ENCODE results near the gene ARHGEF37.

The ARHGEF37 gene

GRCh38 chr5:149604321-149604720 lies 23.0 kb downstream of the ARHGEF37 start:
- DNase-seq = no peak

GRCh38 chr5:149605354-149605997 lies 24.2 kb downstream of the ARHGEF37 start:
- no peak for DNase-seq

GRCh38 chr5:149605998-149606724 lies 24.9 kb downstream of the ARHGEF37 start:
- no peak for DNase-seq

GRCh38 chr5:149608936-149609545 lies 27.7 kb downstream of the ARHGEF37 start:
- DNase-seq = no peak

- DNase-seq = no peak
Measured at GRCh38 chr5:149609640-149610219, 28.4 kb downstream of the ARHGEF37 start.

- no peak for DNase-seq
Measured at GRCh38 chr5:149610589-149611255, 29.4 kb downstream of the ARHGEF37 start.

- no peak for DNase-seq
Measured at GRCh38 chr5:149611326-149611725, 30.0 kb downstream of the ARHGEF37 start.

GRCh38 chr5:149614034-149614907 lies 33.0 kb downstream of the ARHGEF37 start:
- no peak for DNase-seq

- DNase-seq = no peak
Measured at GRCh38 chr5:149615976-149616375, 34.7 kb downstream of the ARHGEF37 start.

GRCh38 chr5:149616727-149617285 lies 35.5 kb downstream of the ARHGEF37 start:
- DNase-seq = no peak

GRCh38 chr5:149617760-149618306 lies 36.5 kb downstream of the ARHGEF37 start:
- DNase-seq = no peak

- DNase-seq = no peak
Measured at GRCh38 chr5:149618581-149619248, 37.4 kb downstream of the ARHGEF37 start.

- DNase-seq = no peak
Measured at GRCh38 chr5:149621415-149622098, 40.3 kb downstream of the ARHGEF37 start.

- DNase-seq = no peak
Measured at GRCh38 chr5:149622466-149622865, 41.2 kb downstream of the ARHGEF37 start.

GRCh38 chr5:149623473-149623872 lies 42.2 kb downstream of the ARHGEF37 start:
- no peak for DNase-seq

- no peak for DNase-seq
Measured at GRCh38 chr5:149627070-149627469, 45.8 kb downstream of the ARHGEF37 start.

GRCh38 chr5:149628221-149628620 lies 46.9 kb downstream of the ARHGEF37 start:
- DNase-seq = no peak

- DNase-seq = no peak
Measured at GRCh38 chr5:149628846-149629388, 47.6 kb downstream of the ARHGEF37 start.

- no peak for DNase-seq
Measured at GRCh38 chr5:149629421-149629820, 48.1 kb downstream of the ARHGEF37 start.

GRCh38 chr5:149630337-149630736 lies 49.0 kb downstream of the ARHGEF37 start:
- DNase-seq = no peak
